Erythroblast (primary cell): Measurements from ENCODE around the gene CYSTM1.

ENCODE experiments used
- GATA1 ChIP-seq: IDR thresholded peaks from 2 replicates; pipeline ENCODE4 v1.6.1; 2011; ENCODE audit warnings: low read depth, mild to moderate bottlenecking, control low read depth, low read length, moderate library complexity
- POLR2A ChIP-seq: IDR thresholded peaks from 2 replicates; pipeline ENCODE4 v1.6.1; 2011; ENCODE audit warnings: mild to moderate bottlenecking, low read length

GRCh38 chr5:140159014-140159927 is 15.7 kb upstream of the CYSTM1 start:
- no peak for TF ChIP-seq POLR2A
- no peak for TF ChIP-seq GATA1
